Measurements from ENCODE around the gene CHRNA9. TPM values are rescaled to one million over a fixed set of nuclear protein-coding genes. Genes with fewer than 3 reads are reported as not detected.
A peak's percentile ranks its signal among the peaks of the same experiment; 100 is the strongest.

CHRNA9 gene
- total and polyA plus RNA-seq, 2 of the 13 experiments (the other 11 are each of a cell fraction or from before 2014, with no cell fraction given), result not detected

DNA sequence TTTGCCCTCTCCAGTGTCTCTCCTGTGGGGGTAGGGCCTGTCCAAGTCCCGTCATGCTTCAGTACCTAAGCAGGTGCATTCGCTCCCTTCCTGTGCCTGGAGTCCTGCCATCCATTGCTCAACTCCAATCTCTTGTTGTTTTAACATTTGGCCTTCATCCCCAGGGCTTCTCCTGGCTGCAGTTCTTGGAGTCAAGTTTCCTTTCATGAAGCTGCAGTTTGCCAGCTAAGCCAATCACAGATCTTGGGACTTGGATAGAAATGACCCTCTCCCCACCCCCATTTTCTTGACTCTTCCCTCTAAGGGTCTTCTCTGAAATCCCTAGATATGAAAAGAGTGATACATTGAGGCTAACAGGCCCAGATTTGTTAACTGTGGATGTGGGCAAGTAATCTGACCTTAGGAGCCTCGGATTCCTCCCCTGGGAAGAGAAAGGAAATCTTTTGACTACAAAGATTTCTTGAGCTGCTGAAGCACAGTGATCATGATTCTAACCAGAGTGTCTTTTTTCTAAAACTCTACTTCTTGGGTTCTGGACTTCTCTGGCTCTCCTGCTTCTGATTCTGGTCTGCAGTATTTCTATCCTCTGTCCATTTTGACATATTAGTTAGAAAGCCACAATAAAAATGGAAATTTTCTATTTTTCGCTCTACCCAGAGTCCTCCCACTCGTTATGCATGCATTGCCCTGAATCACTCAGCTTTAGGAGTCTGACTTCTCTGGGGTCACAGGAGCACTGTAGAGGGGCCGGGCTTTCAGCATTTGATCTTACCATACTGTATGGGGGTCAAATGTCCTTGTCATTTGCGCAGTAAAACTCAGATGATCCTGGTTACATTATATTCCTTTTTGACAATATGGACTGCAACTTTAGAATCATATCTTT lies 61.0 kb downstream of the CHRNA9 start (continued):
- TF ChIP-seq, protein P1, sequence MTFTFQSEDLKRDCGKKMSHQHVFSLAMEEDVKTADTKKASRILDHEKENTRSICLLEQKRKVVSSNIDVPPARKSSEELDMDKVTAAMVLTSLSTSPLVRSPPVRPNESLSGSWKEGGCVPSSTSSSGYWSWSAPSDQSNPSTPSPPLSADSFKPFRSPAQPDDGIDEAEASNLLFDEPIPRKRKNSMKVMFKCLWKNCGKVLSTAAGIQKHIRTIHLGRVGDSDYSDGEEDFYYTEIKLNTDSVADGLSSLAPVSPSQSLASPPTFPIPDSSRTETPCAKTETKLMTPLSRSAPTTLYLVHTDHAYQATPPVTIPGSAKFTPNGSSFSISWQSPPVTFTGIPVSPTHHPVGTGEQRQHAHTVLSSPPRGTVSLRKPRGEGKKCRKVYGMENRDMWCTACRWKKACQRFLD (CRISPR knock-in tag; IDR thresholded peaks at IDR 0.05; ENCODE audit: borderline replicate concordance), result no peak
- peak; percentile 49; the same call in 1 of the 2 replicates for TF ChIP-seq ZNF644 (CRISPR knock-in tag; IDR thresholded peaks at IDR 0.05; ENCODE audit: low read depth)
- TF ChIP-seq ZFY (CRISPR knock-in tag; IDR thresholded peaks at IDR 0.05), result peak; percentile 37; the same call in 1 of the 2 replicates
- 0 out of 2 replicates have a peak, but pooled peaks have one; percentile 9 for TF ChIP-seq STAG1 (CRISPR knock-in tag; IDR thresholded peaks at IDR 0.05)
- TF ChIP-seq STAT5B (CRISPR knock-in tag; IDR thresholded peaks at IDR 0.05), result no peak
- peak; percentile 44; the same call in 1 of the 2 replicates for TF ChIP-seq FOXA3 (CRISPR knock-in tag; IDR thresholded peaks at IDR 0.05)
- TF ChIP-seq TEAD2 (CRISPR knock-in tag; IDR thresholded peaks at IDR 0.05), result no peak
- no peak for TF ChIP-seq FOXP1 (IDR thresholded peaks at IDR 0.05)
- TF ChIP-seq FOXP1 (CRISPR knock-in tag; IDR thresholded peaks at IDR 0.05), result 0 out of 2 replicates have a peak, but pooled peaks have one; percentile 45
- TF ChIP-seq ZNF232 (CRISPR knock-in tag; IDR thresholded peaks at IDR 0.05; ENCODE audit: borderline replicate concordance), result peak; percentile 79; the same call in 1 of the 2 replicates
- TF ChIP-seq HMG20A (CRISPR knock-in tag; IDR thresholded peaks at IDR 0.05; ENCODE audit: borderline replicate concordance), result peak; percentile 56; the same call in 1 of the 2 replicates
- TF ChIP-seq SSRP1 (CRISPR knock-in tag; IDR thresholded peaks at IDR 0.05), result no peak
- TF ChIP-seq, protein P2, sequence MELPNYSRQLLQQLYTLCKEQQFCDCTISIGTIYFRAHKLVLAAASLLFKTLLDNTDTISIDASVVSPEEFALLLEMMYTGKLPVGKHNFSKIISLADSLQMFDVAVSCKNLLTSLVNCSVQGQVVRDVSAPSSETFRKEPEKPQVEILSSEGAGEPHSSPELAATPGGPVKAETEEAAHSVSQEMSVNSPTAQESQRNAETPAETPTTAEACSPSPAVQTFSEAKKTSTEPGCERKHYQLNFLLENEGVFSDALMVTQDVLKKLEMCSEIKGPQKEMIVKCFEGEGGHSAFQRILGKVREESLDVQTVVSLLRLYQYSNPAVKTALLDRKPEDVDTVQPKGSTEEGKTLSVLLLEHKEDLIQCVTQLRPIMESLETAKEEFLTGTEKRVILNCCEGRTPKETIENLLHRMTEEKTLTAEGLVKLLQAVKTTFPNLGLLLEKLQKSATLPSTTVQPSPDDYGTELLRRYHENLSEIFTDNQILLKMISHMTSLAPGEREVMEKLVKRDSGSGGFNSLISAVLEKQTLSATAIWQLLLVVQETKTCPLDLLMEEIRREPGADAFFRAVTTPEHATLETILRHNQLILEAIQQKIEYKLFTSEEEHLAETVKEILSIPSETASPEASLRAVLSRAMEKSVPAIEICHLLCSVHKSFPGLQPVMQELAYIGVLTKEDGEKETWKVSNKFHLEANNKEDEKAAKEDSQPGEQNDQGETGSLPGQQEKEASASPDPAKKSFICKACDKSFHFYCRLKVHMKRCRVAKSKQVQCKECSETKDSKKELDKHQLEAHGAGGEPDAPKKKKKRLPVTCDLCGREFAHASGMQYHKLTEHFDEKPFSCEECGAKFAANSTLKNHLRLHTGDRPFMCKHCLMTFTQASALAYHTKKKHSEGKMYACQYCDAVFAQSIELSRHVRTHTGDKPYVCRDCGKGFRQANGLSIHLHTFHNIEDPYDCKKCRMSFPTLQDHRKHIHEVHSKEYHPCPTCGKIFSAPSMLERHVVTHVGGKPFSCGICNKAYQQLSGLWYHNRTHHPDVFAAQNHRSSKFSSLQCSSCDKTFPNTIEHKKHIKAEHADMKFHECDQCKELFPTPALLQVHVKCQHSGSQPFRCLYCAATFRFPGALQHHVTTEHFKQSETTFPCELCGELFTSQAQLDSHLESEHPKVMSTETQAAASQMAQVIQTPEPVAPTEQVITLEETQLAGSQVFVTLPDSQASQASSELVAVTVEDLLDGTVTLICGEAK (IDR thresholded peaks at IDR 0.05), result no peak
- TF ChIP-seq, protein P2 (CRISPR knock-in tag; IDR thresholded peaks at IDR 0.05), result no peak; the same call in 1 of the 2 replicates
- TF ChIP-seq SIX4 (CRISPR knock-in tag; IDR thresholded peaks at IDR 0.05), result peak; percentile 33; the same call in 1 of the 2 replicates
- peak; percentile 27; the same call in 1 of the 2 replicates for TF ChIP-seq TBX2 (CRISPR knock-in tag; IDR thresholded peaks at IDR 0.05; ENCODE audit: borderline replicate concordance)
- TF ChIP-seq MLLT10 (CRISPR knock-in tag; IDR thresholded peaks at IDR 0.05), result no peak
